IPS DF 6.9 (cell line): Measurements from ENCODE around the gene IPP.
A peak's percentile ranks its signal among the peaks of the same experiment; 100 is the strongest.
"Not testable (repeated sequence)": the region's sequence is repeated elsewhere in the genome, so short reads cannot be mapped to it uniquely, and the experiment has no call there.

Experiments used
- DNase-seq: peaks from one replicate; pipeline ENCODE4 v3.0.0-alpha.2; 2013; ENCODE audit warnings: low read depth, low spot score
- H3K27ac ChIP-seq: one replicate; pipeline ENCODE4 v1.5.1; 2013; ENCODE audit warnings: low read length, control low read depth
- H3K27me3 ChIP-seq: 2 replicates; pipeline ENCODE4 v1.6.1; 2013; ENCODE audit warnings: mild to moderate bottlenecking, low read length; ENCODE audit not compliant: control insufficient read depth, insufficient read depth
- H3K36me3 ChIP-seq: 2 replicates; pipeline ENCODE4 v1.6.1; 2013; ENCODE audit warnings: low read length; ENCODE audit not compliant: control insufficient read depth, insufficient read depth
- H3K4me1 ChIP-seq: 2 replicates; pipeline ENCODE4 v1.6.1; 2013; ENCODE audit warnings: low read length; ENCODE audit not compliant: control insufficient read depth, insufficient read depth
- H3K4me3 ChIP-seq: 2 replicates; pipeline ENCODE4 v1.5.1; 2013; ENCODE audit warnings: mild to moderate bottlenecking, low read length
- H3K9me3 ChIP-seq: 2 replicates; pipeline ENCODE4 v1.6.1; 2013; ENCODE audit warnings: low read length, inconsistent platforms; ENCODE audit not compliant: control insufficient read depth, insufficient read depth
- WGBS: extraction: QIAGEN DNeasy Blood & Tissue Kit; methylation state at CpG from one replicate; pipeline ENCODE4 v1.1.7; 2013; ENCODE audit warnings: mixed read lengths, missing lambda C conversion rate; ENCODE audit not compliant: insufficient read length, insufficient coverage; 5-methylcytosine and 5-hydroxymethylcytosine counted together

Gene IPP

GRCh38 chr1:45769261-45769932 is 18.9 kb upstream of the IPP start:
- no peaks in the 10 kb centered on the region; the same call in 1 of the 2 replicates for H3K9me3 ChIP-seq
- WGBS: no CpG with 5 or more reads among the region's 4 CpGs
- no peak overlapping the region for H3K27ac ChIP-seq
- no peaks in the 10 kb centered on the region for H3K27me3 ChIP-seq
- no peak for DNase-seq
- no peak overlapping the region for H3K4me3 ChIP-seq
- no peaks in the 10 kb centered on the region for H3K4me1 ChIP-seq
- no peaks in the 10 kb centered on the region for H3K36me3 ChIP-seq

DNA sequence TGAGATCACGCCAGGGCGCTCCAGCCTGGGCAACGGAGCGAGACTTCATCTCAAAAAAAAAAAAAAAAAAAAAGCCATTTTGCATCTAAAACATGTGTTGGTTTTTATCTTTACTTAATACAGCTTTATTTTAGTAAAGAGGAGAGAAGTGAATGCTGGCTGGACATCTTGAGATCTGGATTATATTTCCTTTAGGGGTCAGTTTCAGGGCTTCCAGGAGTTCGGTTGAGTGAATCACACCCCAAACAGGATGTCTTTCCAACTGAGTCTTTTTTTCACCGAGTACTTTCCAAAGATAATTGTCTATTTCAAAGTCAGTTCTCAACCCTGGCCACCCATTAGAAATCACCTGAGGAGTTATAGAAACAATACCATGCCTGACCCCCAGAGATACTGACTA is 16.6 kb upstream of the IPP start:
- DNase-seq: no peak
- H3K27me3 ChIP-seq: no peaks in the 10 kb centered on the region
- no peaks in the 10 kb centered on the region; the same call in 1 of the 2 replicates for H3K9me3 ChIP-seq
- H3K4me1 ChIP-seq: no peaks in the 10 kb centered on the region
- H3K4me3 ChIP-seq: no peak overlapping the region
- H3K27ac ChIP-seq: no peak overlapping the region
- no CpG with 5 or more reads among the region's 6 CpGs for WGBS
- no peaks in the 10 kb centered on the region for H3K36me3 ChIP-seq

DNA sequence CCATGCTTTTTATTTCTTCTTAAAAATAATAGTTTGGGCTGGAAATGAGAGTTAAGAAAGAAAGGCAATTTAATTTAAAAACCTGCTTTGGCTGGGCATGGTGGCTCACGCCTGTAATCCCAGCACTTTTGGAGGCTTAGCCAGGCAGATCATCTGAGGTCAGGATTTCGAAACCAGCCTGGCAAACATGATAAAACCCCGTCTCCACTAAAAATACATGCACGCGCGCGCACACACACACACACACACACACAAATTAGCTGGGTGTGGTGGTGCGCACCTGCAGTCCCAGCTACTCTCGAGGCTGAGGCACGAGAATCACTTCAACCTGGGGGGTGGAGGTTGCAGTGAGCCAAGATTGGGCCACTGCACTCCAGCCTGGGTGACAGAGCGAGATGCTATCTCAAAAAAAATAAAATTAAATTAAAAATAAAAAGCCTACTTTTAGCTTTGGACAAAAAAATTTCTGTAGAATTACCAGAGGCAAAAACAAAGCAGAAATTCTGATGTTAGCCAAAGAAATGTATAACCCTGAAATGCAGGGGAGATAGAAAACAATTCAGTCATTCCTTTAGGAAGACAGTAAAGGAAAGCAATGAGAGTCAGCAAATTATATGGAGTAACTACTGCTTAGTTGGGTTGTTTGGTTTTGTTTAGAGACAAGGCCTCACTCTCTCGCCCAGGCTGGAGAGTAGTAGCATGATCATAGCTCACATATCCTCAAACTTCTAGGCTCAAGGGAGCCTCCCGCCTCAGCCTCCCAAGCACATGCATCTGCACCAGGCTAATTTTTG is 15.7 kb upstream of the IPP start:
- DNase-seq: no peak
- no peaks in the 10 kb centered on the region for H3K36me3 ChIP-seq
- no peaks in the 10 kb centered on the region for H3K4me1 ChIP-seq
- H3K27ac ChIP-seq: no peak overlapping the region
- no peaks in the 10 kb centered on the region for H3K27me3 ChIP-seq
- H3K9me3 ChIP-seq: no peaks in the 10 kb centered on the region; the same call in 1 of the 2 replicates
- WGBS: no CpG with 5 or more reads among the region's 13 CpGs
- H3K4me3 ChIP-seq: no peak overlapping the region

- WGBS: no CpG with 5 or more reads among the region's 3 CpGs
- Histone ChIP-seq H3K27ac (no peak overlapping the region), H3K27me3 (no peaks in the 10 kb centered on the region), H3K4me3 (no peak overlapping the region), H3K36me3 (no peaks in the 10 kb centered on the region), H3K9me3 (no peaks in the 10 kb centered on the region; the same call in 1 of the 2 replicates), H3K4me1 (no peaks in the 10 kb centered on the region)
- no peak for DNase-seq
Observed at GRCh38 chr1:45762291-45762690, 11.8 kb upstream of the IPP start.

DNA sequence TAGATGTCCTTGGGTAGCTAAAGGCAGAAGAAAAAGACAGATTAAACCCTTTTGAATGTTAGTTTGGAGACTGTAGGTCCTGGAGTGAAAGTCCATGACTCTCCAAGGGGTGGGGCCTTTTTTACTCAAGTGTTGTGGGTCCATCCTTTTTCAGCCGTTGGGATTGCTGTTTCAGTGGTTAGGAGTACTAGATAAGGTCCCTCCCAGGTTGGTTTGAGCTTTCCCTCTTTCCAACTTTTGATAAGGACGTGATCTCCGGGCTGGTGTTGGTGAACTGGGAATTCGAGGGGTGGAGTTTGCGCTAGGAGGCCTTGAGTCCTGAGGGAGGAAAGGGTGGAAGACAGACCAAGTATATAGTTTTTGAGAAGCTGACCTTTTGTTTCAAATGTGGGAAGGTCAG is 5.2 kb upstream of the IPP start:
- Histone ChIP-seq H3K4me3 (no peak overlapping the region), H3K4me1 (no peaks in the 10 kb centered on the region), H3K27me3 (no peaks in the 10 kb centered on the region), H3K36me3 (no peaks in the 10 kb centered on the region), H3K9me3 (no peaks in the 10 kb centered on the region), H3K27ac (no peak overlapping the region)
- no peak for DNase-seq
- WGBS: no CpG with 5 or more reads among the region's 5 CpGs

DNA sequence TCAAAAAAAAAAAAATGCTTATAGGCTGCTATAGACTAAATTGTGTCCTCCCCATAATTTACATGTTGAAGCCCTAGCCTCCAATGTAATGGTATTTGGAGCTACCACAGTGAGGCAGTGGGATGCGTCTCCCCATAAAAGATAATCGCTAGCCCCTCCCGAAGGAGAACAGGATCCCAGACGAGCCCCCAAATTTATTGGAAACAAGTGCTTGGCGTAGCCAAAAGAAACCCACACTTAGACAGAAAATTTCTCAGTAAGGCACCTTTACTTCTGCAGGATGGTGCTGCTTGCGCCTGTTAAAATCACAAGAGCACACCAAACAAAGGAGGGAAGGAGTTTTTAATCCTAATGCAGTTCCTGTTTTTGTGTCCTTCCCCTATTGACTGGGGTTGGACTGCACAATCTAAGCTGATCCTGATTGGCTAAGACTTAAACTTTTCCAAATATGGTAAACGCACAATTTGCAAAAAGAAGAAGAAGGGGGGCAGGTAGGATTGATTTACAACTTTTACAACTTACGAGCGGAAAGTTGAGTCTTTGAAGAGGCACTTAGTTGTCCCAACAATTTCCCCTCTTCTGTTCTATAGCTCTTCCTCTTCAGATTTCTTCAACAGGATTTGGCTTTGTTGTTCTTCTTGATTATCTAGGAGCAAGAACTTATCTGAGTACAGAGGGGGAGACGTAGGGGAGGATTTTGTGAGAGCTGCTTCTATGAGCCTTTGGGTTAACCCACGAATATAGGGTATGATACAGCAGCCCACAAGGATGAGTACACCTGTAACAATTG is 3.0 kb upstream of the IPP start:
- no peak overlapping the region for H3K27ac ChIP-seq
- H3K4me3 ChIP-seq: no peak overlapping the region
- H3K27me3 ChIP-seq: no peaks in the 10 kb centered on the region
- no peaks in the 10 kb centered on the region for H3K4me1 ChIP-seq
- H3K36me3 ChIP-seq: no peaks in the 10 kb centered on the region
- 0 out of 2 replicates have a peak, but pooled peaks cover 1% of the 10 kb centered on the region for H3K9me3 ChIP-seq
- WGBS: no CpG with 5 or more reads among the region's 11 CpGs
- no peak for DNase-seq

DNA sequence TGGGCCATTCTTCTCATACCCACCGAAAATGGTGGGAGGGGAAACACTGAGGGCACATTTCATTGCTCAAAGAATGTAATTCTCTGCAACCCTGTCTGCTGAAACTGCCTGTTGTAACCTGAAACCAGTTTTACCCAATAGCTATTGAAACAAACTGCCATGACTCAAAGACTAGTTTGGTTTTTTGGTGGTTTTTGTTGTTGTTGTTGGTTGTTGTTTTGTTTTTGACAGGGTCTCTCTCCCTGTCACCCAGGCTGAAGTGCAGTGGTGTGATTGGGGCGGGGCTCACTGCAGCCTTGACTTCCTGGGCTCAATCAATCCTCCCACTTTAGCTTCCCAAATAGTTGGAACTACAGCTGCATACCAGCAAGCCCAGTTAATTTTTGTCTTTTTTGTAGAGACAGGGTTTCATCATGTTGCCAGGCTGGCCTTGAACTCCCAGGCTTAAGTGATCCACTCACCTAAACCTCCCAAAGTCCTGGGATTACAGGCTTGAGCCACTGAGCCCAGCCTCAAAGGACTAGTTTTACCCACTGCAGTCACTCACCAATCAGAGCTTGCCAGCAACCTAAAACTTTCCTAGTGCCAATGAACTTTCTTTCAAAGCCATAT is 2.1 kb upstream of the IPP start:
- Histone ChIP-seq H3K27ac (no peak overlapping the region), H3K4me1 (no peaks in the 10 kb centered on the region), H3K9me3 (0 out of 2 replicates have a peak, but pooled peaks cover 1% of the 10 kb centered on the region), H3K36me3 (no peaks in the 10 kb centered on the region), H3K27me3 (no peaks in the 10 kb centered on the region), H3K4me3 (no peak overlapping the region)
- no peak for DNase-seq
- no CpG with 5 or more reads among the region's 2 CpGs for WGBS

DNA sequence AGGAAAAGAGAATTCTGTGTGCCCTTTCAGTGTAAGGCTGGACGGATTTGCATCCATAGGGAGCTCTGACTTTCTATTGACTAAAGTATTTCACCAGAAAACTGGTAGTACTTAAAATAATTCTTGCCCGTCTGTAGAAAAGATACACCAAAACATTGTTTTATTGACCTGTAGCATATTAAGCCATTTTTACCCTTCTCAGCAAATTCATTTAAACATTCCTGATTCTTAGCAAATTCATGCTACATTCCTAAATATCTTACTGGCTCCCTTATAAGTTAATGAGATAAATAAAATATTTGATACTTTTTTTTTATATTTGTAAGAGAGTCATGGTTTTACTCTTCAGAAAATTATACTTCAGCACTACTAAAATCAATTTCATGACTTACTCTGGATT is 1.6 kb upstream of the IPP start:
- DNase-seq: no peak
- H3K4me1 ChIP-seq: no peaks in the 10 kb centered on the region
- no peaks in the 10 kb centered on the region for H3K27me3 ChIP-seq
- H3K36me3 ChIP-seq: no peaks in the 10 kb centered on the region
- no peak overlapping the region for H3K27ac ChIP-seq
- H3K9me3 ChIP-seq: 0 out of 2 replicates have a peak, but pooled peaks cover 1% of the 10 kb centered on the region
- no CpG with 5 or more reads among the region's 2 CpGs for WGBS
- H3K4me3 ChIP-seq: no peak overlapping the region

GRCh38 chr1:45751039-45751838 is 786 bp upstream of the IPP start:
- not testable (repeated sequence) for DNase-seq, H3K27ac ChIP-seq, H3K4me1 ChIP-seq, H3K9me3 ChIP-seq, H3K27me3 ChIP-seq, H3K36me3 ChIP-seq
- H3K4me3 ChIP-seq: peak overlapping the region; percentile 42; the same call in 1 of the 2 replicates
- no CpG with 5 or more reads among the region's 24 CpGs for WGBS
